ENCODE results near the gene TMEM151B. TPM values are rescaled to one million over a fixed set of nuclear protein-coding genes. Genes with fewer than 3 reads are reported as not detected.
A peak's percentile ranks its signal among the peaks of the same experiment; 100 is the strongest.

Gene TMEM151B
- total RNA-seq, 2 donors from 2014 or later: not detected

- ATAC-seq (ENCODE audit: insufficient number of reproducible peaks, low FRiP score, low read depth) (no peak), DNase-seq (ENCODE audit: low spot score) (no peak)
- Histone ChIP-seq H3K27ac (peak overlapping the region in 1 of 2 donors; percentile 80), H3K36me3 (no peaks in the 10 kb centered on the region), H3K4me3 (peak overlapping the region; percentile 91), H3K9me3 (no peaks in the 10 kb centered on the region), H3K27me3 (replicated peaks; ENCODE audit: insufficient read depth) (no peaks in the 10 kb centered on the region), H3K4me1 (ENCODE audit: control insufficient read depth in 1 of 2, low read depth in 2 of 2) (peaks cover 27 to 31% of the 10 kb centered on the region in 2 donors)
- no peak for TF ChIP-seq CTCF (IDR thresholded peaks at IDR 0.05)
Measured at GRCh38 chr6:44264154-44265006, 5.9 kb upstream of the TMEM151B start.

GRCh38 chr6:44265007-44265721, 5.1 kb upstream of the TMEM151B start, which contains the start of gene NFKBIE:
NFKBIE (minus strand) TSS chr6:44265551; CDS start chr6:44265346, 205 bp downstream.
- Histone ChIP-seq H3K27ac (peak within 1 kb of the TSS; percentile 21 to 80), H3K4me3 (peak within 1 kb of the TSS; percentile 91), H3K27me3 (replicated peaks; ENCODE audit: insufficient read depth) (peaks cover 4% of the 10 kb centered on the region), H3K36me3 (no peaks in the 10 kb centered on the region), H3K9me3 (no peaks in the 10 kb centered on the region), H3K4me1 (ENCODE audit: control insufficient read depth in 1 of 2, low read depth in 2 of 2) (peaks cover 27 to 31% of the 10 kb centered on the region in 2 donors)
- DNase-seq (ENCODE audit: low spot score) (peak; percentile 83), ATAC-seq (ENCODE audit: insufficient number of reproducible peaks, low FRiP score, low read depth) (peak; percentile 85)
- no peak for TF ChIP-seq CTCF (IDR thresholded peaks at IDR 0.05)

GRCh38 chr6:44265722-44266233, 4.5 kb upstream of the TMEM151B start:
- Histone ChIP-seq H3K4me3 (peak overlapping the region; percentile 91), H3K9me3 (no peaks in the 10 kb centered on the region), H3K27me3 (replicated peaks; ENCODE audit: insufficient read depth) (peaks cover 4% of the 10 kb centered on the region), H3K4me1 (ENCODE audit: control insufficient read depth in 1 of 2, low read depth in 2 of 2) (peaks cover 27 to 31% of the 10 kb centered on the region in 2 donors), H3K27ac (no peak overlapping the region), H3K36me3 (no peaks in the 10 kb centered on the region)
- no peak for DNase-seq (ENCODE audit: low spot score)
- ATAC-seq (ENCODE audit: insufficient number of reproducible peaks, low FRiP score, low read depth): no peak
- no peak for TF ChIP-seq CTCF (IDR thresholded peaks at IDR 0.05)

- Histone ChIP-seq H3K4me1 (ENCODE audit: control insufficient read depth in 1 of 2, low read depth in 2 of 2) (peaks cover 27 to 31% of the 10 kb centered on the region in 2 donors), H3K27me3 (replicated peaks; ENCODE audit: insufficient read depth) (peaks cover 4% of the 10 kb centered on the region), H3K27ac (no peak overlapping the region), H3K36me3 (no peaks in the 10 kb centered on the region), H3K9me3 (no peaks in the 10 kb centered on the region), H3K4me3 (no peak overlapping the region)
- DNase-seq (ENCODE audit: low spot score) (no peak), ATAC-seq (ENCODE audit: insufficient number of reproducible peaks, low FRiP score, low read depth) (no peak)
- no peak for TF ChIP-seq CTCF (IDR thresholded peaks at IDR 0.05)
Measured at GRCh38 chr6:44266347-44266746, 3.9 kb upstream of the TMEM151B start.

- no peak for DNase-seq (ENCODE audit: low spot score)
- TF ChIP-seq CTCF (IDR thresholded peaks at IDR 0.05): no peak
- H3K4me1 ChIP-seq (ENCODE audit: control insufficient read depth in 1 of 2, low read depth in 2 of 2): peaks cover 25 to 30% of the 10 kb centered on the region in 2 donors
Measured at GRCh38 chr6:44267252-44267651, 3.0 kb upstream of the TMEM151B start.

More at GRCh38 chr6:44267252-44267651, 3.0 kb upstream of the TMEM151B start:
- ATAC-seq (ENCODE audit: insufficient number of reproducible peaks, low FRiP score, low read depth): no peak
- no peaks in the 10 kb centered on the region for H3K36me3 ChIP-seq
- H3K27me3 ChIP-seq (replicated peaks; ENCODE audit: insufficient read depth): peaks cover 4% of the 10 kb centered on the region
- no peaks in the 10 kb centered on the region for H3K9me3 ChIP-seq
- H3K4me3 ChIP-seq: no peak overlapping the region
- no peak overlapping the region for H3K27ac ChIP-seq

All from thoracic aorta (tissue), 2 donors.